NCI-H774 (cell line): Measurements from ENCODE around the gene ACTL8.

Experiments used
- DNase-seq: peaks from one replicate; lab custom pipeline; 2025; lab: John Stamatoyannopoulos, UW

The ACTL8 gene

GRCh38 chr1:17845583-17845982 is 90.5 kb downstream of the ACTL8 start:
- DNase-seq: no peak

DNA sequence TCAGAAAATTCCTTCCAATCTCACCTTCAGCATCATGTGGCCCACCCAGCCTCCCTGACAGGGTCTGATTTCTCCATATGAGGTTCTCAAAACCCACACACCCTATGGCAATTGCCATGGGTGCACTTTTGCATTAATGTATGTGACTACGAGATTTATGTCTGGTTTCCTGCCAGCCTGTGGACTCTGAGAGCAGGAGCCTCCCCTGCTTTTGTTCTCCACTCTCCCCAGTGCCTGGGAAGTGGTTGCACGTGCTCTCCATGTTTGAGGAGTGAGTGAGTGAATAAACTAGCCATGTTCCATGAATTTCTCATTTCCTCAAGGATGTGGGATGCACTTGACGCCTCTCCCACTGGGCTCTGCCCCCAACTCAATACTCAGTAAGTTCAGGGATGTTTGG is 91.2 kb downstream of the ACTL8 start:
- no peak for DNase-seq

GRCh38 chr1:17847111-17847510 is 92.0 kb downstream of the ACTL8 start:
- DNase-seq: no peak

DNA sequence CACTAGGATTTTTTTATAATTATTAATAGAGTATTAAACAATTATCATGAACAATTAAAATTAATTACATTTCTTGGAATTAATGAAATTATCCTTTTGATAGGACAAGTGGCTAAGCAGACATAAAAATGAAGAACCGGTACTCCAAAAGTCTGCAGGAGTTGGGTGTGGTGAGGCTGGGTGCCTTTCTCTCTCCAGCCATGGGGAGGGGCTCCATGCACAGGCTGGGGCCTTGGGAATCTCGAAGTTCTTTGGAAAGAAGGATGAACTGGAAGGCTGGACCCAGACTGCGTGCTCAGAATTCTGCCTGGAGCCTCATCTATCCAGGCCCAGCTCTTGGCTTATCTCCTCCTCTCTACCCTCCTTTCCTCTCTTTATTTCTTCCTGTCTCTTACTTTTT is 94.1 kb downstream of the ACTL8 start:
- no peak for DNase-seq

GRCh38 chr1:17851056-17851455 is 95.9 kb downstream of the ACTL8 start:
- DNase-seq: no peak

DNA sequence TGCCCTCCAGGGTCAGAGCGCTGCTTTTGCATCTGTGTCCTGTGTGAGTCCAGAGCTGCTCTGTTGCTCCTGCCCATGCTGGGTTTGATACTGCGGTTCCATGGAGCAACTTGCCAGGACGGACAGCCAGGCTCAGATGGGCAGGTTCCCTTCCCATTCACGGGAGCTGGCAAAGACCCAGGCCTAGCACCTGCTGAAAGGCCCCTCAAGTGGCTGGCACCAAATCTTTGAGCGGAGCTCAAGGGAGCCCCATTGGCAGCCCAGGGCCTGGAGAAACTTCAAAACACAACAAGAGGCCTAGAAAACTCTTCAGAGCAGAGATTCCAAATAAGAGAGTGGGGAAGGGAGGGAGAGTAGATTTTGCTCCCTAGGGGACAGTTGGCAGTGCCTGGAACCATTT is 97.2 kb downstream of the ACTL8 start:
- DNase-seq: no peak

GRCh38 chr1:17853241-17853935 is 98.3 kb downstream of the ACTL8 start:
- DNase-seq: no peak

DNA sequence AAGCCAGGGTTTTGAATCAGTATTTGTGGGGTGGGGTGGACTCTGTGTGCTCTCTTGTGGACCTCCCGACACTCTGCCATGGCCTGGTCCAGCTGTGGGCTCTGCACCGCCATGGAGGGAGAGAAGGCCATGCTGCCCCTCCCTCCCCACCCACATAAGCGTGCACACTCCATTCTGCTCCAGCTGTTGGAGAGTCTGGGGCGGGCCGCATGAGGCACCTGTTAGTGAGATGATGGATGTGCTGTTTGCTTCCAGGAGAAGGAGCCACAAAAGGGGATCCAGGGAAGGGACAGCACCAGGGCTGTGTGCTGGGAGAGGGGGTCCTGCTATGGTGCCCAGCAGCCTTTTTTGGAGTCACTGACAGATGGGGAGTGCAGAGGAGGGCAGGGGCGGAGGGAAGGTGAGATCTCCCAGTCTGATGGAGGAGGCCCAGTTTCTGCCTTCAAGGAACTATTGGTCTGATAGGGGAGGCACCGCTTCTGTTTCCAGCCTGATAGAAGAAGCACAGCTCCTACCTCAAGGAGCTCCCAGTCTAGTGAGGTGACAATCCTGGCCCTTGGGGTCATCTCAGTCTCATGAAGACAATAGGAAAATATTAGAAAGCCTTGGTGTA is 101.5 kb downstream of the ACTL8 start:
- DNase-seq: no peak

GRCh38 chr1:17857109-17857499 is 102.0 kb downstream of the ACTL8 start:
- DNase-seq: no peak

- no peak for DNase-seq
These were observed 102.9 kb downstream of the ACTL8 start for GRCh38 chr1:17857996-17858395.

DNA sequence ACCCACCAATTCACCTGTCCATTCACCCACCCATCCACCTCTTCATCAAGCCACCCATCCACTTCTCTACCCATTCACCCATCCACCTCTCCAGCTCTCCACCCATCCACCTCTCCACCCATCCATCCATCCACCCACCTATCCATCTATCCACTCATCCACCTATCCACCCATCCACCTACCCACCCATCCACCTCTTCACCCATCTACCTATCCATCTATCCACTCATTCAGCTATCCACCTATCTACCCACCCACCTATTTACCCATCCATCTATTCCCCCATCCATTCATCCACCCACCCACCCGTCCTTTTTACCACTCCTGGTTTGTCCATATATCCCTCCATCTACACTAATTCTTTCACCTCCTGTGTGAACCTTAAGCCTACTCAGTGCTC is 105.7 kb downstream of the ACTL8 start:
- no peak for DNase-seq

DNA sequence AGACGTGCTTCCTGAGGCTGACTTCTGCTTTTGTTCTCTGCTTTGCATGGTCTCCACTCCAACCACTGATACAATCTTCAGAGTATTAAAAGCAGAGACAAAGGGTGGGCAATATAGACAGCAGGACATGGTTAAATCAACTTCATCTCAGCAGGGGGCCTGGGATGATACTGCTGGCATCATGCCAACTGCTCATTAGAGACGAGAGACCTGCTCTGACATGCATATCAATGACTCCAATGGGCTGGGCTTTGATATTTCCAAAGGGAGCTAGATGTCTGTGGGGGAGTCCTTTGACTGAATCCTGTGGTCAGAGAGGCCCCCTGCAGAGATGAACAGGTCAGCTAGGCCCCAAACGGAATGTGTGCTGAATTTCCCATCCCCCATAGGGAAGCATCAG is 106.6 kb downstream of the ACTL8 start:
- no peak for DNase-seq

DNA sequence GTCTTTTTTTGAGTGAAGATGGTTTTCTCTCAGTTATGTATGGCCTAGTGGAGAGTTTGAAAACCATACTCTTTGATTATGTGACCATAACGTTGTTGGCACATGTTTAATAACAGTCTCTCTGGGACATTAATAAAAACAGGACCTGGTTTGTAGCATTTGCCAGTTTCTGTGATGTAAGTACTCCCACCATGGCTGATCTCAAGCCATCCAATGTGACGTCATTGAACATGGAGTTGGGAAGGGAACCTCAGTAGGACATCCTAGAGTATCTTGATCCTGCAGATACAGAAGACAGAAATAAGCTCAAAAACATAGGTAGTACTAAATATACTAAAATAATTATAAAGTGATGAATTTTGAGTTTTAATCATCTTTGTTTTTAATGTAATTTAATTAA is 107.0 kb downstream of the ACTL8 start:
- DNase-seq: no peak

- no peak for DNase-seq
These were observed 111.0 kb downstream of the ACTL8 start for GRCh38 chr1:17865912-17866739.

- no peak for DNase-seq
These were observed 111.6 kb downstream of the ACTL8 start for GRCh38 chr1:17866740-17867029.

- DNase-seq: no peak
These were observed 112.3 kb downstream of the ACTL8 start for GRCh38 chr1:17867470-17867869.

DNA sequence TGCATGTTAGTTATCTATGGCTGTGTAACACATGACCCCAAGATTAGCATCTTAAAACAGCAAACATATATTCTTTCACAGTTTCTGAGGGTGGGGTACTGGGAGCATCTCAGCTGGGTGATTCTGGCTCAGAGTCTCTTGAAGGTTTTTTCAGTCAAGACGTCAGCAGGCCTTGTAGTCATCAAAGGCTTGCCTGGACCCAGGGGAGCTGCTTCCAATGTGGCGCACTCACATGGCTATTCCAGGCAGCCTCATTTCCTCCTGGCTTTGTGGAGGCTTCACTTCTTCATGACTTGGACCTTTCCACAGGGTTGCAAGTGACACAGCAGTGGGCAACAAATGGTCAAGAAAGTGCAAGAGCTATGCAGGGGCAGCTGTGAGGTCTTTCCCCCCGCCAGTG is 114.7 kb downstream of the ACTL8 start:
- DNase-seq: no peak

DNA sequence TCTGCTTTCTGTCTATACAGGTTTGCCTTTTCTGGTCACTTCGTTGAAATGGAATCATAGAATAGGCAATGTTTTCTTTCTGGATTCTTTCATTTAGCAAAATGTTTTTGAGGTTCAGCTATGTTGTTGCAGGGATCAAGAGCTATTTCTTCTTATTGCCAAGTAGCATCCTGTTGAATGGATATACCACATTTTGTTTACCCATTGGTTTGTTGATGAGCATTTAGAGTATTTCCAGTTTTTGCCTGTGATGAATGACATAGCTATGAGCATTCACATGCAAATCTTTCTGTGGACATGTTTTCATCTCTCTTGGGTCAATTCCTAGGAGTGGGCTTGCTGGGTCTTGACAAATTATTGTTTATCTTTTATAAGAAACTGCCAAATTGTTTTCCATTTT is 115.5 kb downstream of the ACTL8 start:
- DNase-seq: no peak

DNA sequence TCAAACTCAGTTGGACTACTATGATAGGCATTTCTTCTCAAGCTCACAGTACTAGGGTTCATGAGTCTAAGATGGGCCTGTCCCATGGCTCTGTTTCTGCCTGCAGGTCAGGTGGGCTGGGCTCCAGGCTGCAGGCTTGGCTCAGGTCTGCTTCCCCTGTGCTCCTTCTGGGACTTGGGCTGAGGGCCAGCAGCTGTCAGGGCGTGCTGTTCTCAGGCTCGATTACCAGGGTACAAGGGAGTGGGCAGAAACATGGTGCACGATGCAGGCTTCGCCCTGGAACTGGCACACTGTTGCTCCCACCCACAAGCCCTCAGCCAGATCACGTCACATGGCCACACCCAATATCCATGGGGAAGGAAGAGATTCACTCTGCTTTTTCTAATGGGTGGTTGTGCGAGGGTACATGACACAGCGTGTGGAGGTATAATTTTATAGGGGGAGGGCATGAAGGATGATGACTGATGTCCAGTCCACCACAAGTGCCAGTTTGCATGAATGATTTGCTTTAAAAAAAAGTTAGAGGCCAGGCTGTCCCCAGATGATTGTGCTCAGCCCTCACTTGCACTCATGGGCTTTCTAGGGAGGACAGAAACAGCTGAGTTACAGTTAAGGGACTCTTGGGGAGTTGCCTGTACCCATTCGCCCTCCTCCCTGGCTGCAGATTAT is 118.0 kb downstream of the ACTL8 start:
- DNase-seq: no peak

GRCh38 chr1:17874231-17874630 is 119.1 kb downstream of the ACTL8 start:
- no peak for DNase-seq

DNA sequence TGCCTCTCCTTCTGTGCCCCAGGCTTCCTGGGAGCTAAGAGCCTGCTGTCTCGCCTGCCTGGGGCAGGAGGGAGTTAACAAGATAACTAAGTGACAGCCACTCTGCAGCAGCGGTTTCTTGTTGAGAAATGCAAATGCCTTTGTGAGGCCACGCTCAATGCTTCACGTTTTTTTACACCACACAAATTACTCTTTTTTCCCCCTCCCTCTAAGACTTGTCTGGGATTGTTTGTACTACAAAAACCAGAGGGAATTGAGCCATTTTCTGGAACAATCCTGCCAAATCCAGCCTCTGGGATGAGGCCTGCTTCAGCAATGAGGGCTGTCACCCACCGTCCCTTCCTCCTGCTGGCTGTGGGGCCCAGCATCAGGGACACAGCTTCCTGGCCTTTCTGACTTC is 119.6 kb downstream of the ACTL8 start:
- no peak for DNase-seq

DNA sequence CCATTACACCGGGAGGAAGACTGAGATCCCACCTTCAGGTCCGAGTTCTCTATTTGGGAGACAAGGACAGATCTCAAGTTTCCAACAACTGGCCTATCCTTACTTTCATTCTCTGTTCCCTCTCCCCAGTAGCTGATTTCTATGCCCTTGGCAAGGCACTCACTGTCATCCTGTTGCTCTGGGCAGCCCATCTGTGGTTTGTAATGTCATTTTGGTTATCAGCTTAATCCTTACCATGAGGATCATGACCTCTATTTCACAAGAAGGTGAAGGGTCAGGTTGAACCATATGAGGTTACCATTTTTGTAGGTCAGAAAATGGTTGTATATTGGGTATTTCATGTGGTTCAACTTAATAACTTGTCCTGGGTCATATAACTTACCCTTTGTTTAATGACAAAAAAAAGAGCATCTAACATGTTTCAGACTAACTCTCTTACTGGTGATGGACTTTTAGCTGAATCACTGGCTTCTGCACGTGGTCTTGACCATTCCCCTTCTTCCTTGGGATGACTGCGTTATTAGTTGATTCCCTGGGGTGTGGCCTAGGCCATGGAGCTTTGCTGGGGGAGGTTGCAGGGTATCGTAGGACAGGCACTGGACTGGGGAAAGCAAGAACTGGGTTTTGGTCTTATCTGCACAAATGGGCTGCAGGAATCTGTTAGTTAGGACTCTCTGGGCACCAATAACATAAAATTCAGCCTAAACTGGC is 120.2 kb downstream of the ACTL8 start:
- DNase-seq: no peak
